Natural killer cell (primary cell): ENCODE results near the gene CHSY1. TPM values are rescaled to one million over a fixed set of nuclear protein-coding genes. Genes with fewer than 3 reads are reported as not detected.

ENCODE experiments used
- ATAC-seq, 3 donors: fragments of 150-1000 bp in 2 of 3; fragments of 200-7000 bp in 1 of 3; cut with Tn5 transposase; 1 replicate in 1 of 3; 2 replicates in 2 of 3; pipeline ENCODE4 v1.10.0; 2021; ENCODE audit warnings: mild to moderate bottlenecking in 2 of 3, moderate library complexity in 2 of 3
- DNase-seq, 2 donors: peaks; one replicate each; pipeline versions ENCODE4 v3.0.0 to v3.0.0-alpha.2; 2013 to 2021; ENCODE audit warnings: mixed read lengths in 1 of 2
- H3K27ac ChIP-seq: one replicate; pipeline ENCODE4 v1.5.1; 2013; ENCODE audit warnings: mild to moderate bottlenecking, low read length
- H3K27me3 ChIP-seq: one replicate; pipeline ENCODE4 v1.6.1; 2013; ENCODE audit warnings: low read length; ENCODE audit not compliant: control insufficient read depth, insufficient read depth
- H3K36me3 ChIP-seq: one replicate; pipeline ENCODE4 v1.6.1; 2013; ENCODE audit warnings: low read length; ENCODE audit not compliant: control insufficient read depth, insufficient read depth
- H3K4me1 ChIP-seq: one replicate; pipeline ENCODE4 v1.6.1; 2013; ENCODE audit warnings: low read length; ENCODE audit not compliant: control insufficient read depth, insufficient read depth
- H3K4me3 ChIP-seq: one replicate; pipeline ENCODE4 v1.5.1; 2013; ENCODE audit warnings: low read length
- H3K9me3 ChIP-seq: one replicate; pipeline ENCODE4 v1.6.1; 2013; ENCODE audit warnings: low read length; ENCODE audit not compliant: control insufficient read depth, insufficient read depth
- H3K27ac Mint-ChIP-seq, 2 donors: one replicate each; pipeline ENCODE4 v1.8.0; 2022; ENCODE audit warnings: mild to moderate bottlenecking in 2 of 2, mixed read lengths in 2 of 2, moderate library complexity in 1 of 2
- H3K27me3 Mint-ChIP-seq, 2 donors: one replicate each; pipeline ENCODE4 v1.8.0; 2022; ENCODE audit warnings: low read depth in 2 of 2, mixed read lengths in 2 of 2
- H3K36me3 Mint-ChIP-seq: one replicate; pipeline ENCODE4 v1.8.0; 2022; ENCODE audit warnings: mixed read lengths
- H3K4me1 Mint-ChIP-seq, 2 donors: one replicate each; pipeline ENCODE4 v1.8.0; 2022; ENCODE audit warnings: mixed read lengths in 2 of 2
- H3K4me3 Mint-ChIP-seq: one replicate; pipeline ENCODE4 v1.8.0; 2022; ENCODE audit warnings: mild to moderate bottlenecking, moderate library complexity, mixed read lengths
- H3K9me3 Mint-ChIP-seq, 2 donors: one replicate each; pipeline ENCODE4 v1.8.0; 2022; ENCODE audit warnings: mixed read lengths in 2 of 2
- WGBS: methylation state at CpG from one replicate; pipeline ENCODE4 v1.1.7; 2013; ENCODE audit warnings: missing lambda C conversion rate; ENCODE audit not compliant: insufficient coverage; 5-methylcytosine and 5-hydroxymethylcytosine counted together
- intact Hi-C: fragments of 100-400 bp; cut with micrococcal nuclease; formaldehyde crosslinking; loops from one replicate; pipeline ENCODE4 v1.14.2; 2022
- total RNA-seq, 4 donors: library from RNA; stranded (reverse); fragments of 120-200 nt in 1 of 4; gene quantifications; one replicate each; pipeline versions ENCODE4 v1.2.3 to v1.2.4, GENCODE V29; 2013 to 2022
- TF ChIP-seq, protein P1 (sequence below): fragments of 200-600 bp; IDR thresholded peaks from one replicate; pipeline ENCODE4 v1.8.0; 2022; ENCODE audit warnings: antibody characterized with exemption

Gene CHSY1
- total RNA-seq, 3 donors from 2014 or later (not counting 1 experiment from before 2014, with no cell fraction given) = 21.1 to 32.5 (median 30.8) TPM

DNA sequence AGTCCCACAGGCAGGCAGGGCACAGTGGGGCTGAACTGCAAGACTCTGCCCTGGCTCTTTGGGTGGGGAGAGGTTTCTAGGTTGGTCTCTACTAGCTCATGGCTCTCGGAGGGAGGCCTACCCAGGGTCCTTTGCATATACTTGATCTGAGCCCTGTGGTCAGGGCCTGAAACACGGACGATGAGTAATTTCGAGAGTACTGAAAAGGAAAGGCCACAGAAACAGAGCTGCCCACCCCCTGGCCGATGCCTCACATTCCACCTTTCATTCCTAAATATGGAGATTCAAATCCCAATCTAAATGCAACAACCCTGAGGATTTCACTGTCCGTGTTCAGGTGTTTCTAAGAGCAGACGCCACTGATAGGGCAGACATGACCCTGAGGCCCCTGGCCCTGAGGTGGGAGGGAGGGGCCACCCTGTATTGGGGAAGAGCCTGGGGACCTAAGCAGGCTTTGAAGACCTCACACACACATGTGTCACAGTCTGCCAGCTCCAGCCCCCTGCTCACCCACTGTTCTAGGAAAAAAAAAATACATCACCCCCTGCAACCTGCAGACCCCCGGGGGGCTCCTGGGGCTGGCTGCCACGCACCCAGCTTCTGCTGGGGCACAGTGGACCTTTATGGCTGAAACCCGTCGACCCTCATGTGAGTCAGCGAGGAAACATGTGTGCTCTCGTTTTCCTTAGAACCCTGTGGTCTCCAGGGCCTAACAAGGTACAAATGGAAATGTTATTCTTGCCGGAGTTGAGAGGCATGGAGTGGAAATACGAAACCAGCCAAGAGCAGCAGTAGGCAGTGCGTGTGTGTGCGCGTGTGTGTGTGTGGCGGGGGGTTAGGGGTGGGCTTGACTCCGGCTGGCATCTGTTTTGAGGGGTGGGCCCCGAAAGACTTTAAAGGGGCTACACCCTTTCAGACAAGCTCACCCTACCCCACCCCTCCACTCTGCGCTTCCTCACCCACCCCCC lies 112.7 kb downstream of the CHSY1 start:
- H3K36me3 ChIP-seq = no peaks in the 10 kb centered on the region
- 77% methylated on average over 19 of the region's 22 CpGs for WGBS
- Mint-ChIP-seq H3K4me3 (no peak overlapping the region), H3K27ac (peak overlapping the region in 1 of 2 donors; percentile 67), H3K36me3 (no peaks in the 10 kb centered on the region), H3K9me3 (peaks cover 0 to 3% of the 10 kb centered on the region in 2 donors), H3K27me3 (no peaks in the 10 kb centered on the region), H3K4me1 (peaks cover 35 to 36% of the 10 kb centered on the region in 2 donors)
- no peaks in the 10 kb centered on the region for H3K27me3 ChIP-seq
- no peak overlapping the region for H3K27ac ChIP-seq
- peaks cover 38% of the 10 kb centered on the region for H3K4me1 ChIP-seq
- ATAC-seq (no peak), DNase-seq (no peak)
- intact Hi-C loops = loop anchor here (5.0 kb wide), 2 partner anchors 52 to 103 kb away; no protein-coding TSS in a partner anchor
- TF ChIP-seq, protein P1, sequence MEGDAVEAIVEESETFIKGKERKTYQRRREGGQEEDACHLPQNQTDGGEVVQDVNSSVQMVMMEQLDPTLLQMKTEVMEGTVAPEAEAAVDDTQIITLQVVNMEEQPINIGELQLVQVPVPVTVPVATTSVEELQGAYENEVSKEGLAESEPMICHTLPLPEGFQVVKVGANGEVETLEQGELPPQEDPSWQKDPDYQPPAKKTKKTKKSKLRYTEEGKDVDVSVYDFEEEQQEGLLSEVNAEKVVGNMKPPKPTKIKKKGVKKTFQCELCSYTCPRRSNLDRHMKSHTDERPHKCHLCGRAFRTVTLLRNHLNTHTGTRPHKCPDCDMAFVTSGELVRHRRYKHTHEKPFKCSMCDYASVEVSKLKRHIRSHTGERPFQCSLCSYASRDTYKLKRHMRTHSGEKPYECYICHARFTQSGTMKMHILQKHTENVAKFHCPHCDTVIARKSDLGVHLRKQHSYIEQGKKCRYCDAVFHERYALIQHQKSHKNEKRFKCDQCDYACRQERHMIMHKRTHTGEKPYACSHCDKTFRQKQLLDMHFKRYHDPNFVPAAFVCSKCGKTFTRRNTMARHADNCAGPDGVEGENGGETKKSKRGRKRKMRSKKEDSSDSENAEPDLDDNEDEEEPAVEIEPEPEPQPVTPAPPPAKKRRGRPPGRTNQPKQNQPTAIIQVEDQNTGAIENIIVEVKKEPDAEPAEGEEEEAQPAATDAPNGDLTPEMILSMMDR = no peak
- H3K4me3 ChIP-seq = no peak overlapping the region
- no peaks in the 10 kb centered on the region for H3K9me3 ChIP-seq

DNA sequence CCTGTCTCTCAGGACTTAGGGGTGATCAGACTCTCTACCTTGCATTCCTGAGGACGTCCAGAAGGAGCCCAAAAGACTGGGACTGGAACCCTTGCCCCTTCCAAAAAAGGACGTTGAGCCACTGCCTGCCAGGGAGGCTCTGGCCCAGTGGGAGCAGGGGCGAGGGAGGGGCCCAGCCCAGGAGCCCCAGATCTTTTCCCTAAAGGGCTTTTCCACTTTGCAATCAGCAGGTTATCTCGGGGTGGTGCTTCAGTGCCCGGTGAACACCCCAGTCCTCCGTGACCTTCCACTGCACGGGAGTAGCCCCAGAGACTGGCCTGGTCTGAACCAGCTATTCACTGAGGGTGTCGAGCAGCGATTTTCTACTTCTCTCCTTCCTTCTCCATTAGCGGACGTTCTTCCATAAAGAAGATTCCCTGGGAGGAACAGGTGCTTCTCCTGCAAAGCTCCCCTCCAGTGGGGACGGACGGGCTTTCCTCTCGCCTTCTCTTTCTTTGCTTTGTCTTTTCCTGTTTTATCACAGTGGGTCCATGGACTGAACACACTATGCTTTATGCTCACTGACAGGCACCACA lies 113.7 kb downstream of the CHSY1 start:
- Histone ChIP-seq H3K27ac (no peak overlapping the region), H3K27me3 (no peaks in the 10 kb centered on the region), H3K4me1 (peaks cover 38% of the 10 kb centered on the region), H3K9me3 (no peaks in the 10 kb centered on the region), H3K36me3 (no peaks in the 10 kb centered on the region), H3K4me3 (no peak overlapping the region)
- intact Hi-C loops = loop anchor here (5.0 kb wide), 2 partner anchors 51 to 104 kb away; no protein-coding TSS in a partner anchor
- peaks cover 0 to 3% of the 10 kb centered on the region in 2 donors for H3K9me3 Mint-ChIP-seq
- H3K4me3 Mint-ChIP-seq = no peak overlapping the region
- peaks cover 35 to 36% of the 10 kb centered on the region in 2 donors for H3K4me1 Mint-ChIP-seq
- ATAC-seq = no peak
- H3K36me3 Mint-ChIP-seq = no peaks in the 10 kb centered on the region
- no peak for DNase-seq
- WGBS = 86% methylated on average over 14 of the region's 14 CpGs
- peak overlapping the region in 1 of 2 donors; percentile 67 for H3K27ac Mint-ChIP-seq
- H3K27me3 Mint-ChIP-seq = no peaks in the 10 kb centered on the region
- TF ChIP-seq, protein P1 = no peak

DNA sequence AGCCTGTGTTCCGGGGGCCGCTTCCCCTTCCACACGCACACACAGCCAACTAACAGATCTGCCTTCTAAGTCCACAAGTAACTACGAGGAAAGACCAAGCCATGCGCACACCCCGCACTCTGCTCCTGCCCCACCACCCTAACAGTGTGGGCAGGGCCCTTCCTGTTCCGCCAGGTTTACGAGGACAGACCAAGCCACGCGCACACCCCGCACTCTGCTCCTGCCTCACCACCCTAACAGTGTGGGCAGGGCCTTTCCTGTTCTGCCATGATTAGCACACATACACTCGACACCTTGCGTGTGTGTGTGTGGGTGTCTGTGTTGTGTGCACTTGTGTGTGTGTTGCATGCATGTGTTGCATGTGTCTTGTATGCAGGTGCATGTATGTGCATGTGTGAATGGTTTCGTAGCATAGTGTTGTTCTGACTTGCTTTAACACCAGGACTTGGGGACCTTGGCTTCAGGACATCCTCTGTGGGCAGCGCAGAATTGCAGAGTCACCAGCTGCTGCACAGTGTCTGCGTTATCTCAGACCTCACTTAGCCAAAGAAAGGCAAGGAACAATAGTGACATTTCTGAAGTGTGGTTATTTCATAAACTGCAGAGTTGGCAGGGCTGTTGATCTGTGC lies 114.4 kb downstream of the CHSY1 start:
- Mint-ChIP-seq H3K27ac (peak overlapping the region; percentile 45 to 46), H3K4me3 (peak overlapping the region; percentile 62), H3K36me3 (no peaks in the 10 kb centered on the region), H3K27me3 (no peaks in the 10 kb centered on the region), H3K9me3 (peaks cover 0 to 3% of the 10 kb centered on the region in 2 donors), H3K4me1 (peaks cover 35 to 36% of the 10 kb centered on the region in 2 donors)
- intact Hi-C loops = loop anchor here (5.0 kb wide), 2 partner anchors 50 to 105 kb away; no protein-coding TSS in a partner anchor
- DNase-seq (peak in 1 of 2 donors; percentile 20), ATAC-seq (peak; percentile 63 to 81 (median 70))
- no peak overlapping the region for H3K27ac ChIP-seq
- H3K4me3 ChIP-seq = no peak overlapping the region
- no peaks in the 10 kb centered on the region for H3K27me3 ChIP-seq
- no peaks in the 10 kb centered on the region for H3K9me3 ChIP-seq
- H3K36me3 ChIP-seq = no peaks in the 10 kb centered on the region
- WGBS = 11% methylated on average over 16 of the region's 16 CpGs
- H3K4me1 ChIP-seq = peaks cover 38% of the 10 kb centered on the region
- TF ChIP-seq, protein P1 = no peak
